CD8-positive, alpha-beta memory T cell (primary cell): ENCODE data around the gene TMEM167B. TPM values are rescaled to one million over a fixed set of nuclear protein-coding genes. Genes with fewer than 3 reads are reported as not detected.

Experiments used
- CTCF ChIA-PET: fragments of 350-600 bp; sonication (Branson Sonifier 250); formaldehyde crosslinking; loops from one replicate; lab custom pipeline; 2021; ENCODE audit warnings: antibody characterized with exemption; lab: Charles Lee
- POLR2A ChIA-PET: fragments of 350-600 bp; sonication (Branson Sonifier 250); formaldehyde crosslinking; loops from one replicate; lab custom pipeline; 2021; ENCODE audit warnings: antibody characterized with exemption; lab: Charles Lee
- DNase-seq, 5 donors: peaks; one replicate each; pipeline versions ENCODE4 v3.0.0 to v3.0.0-alpha.2; 2020 to 2022; ENCODE audit warnings: mixed read lengths in 1 of 5
- H3K27ac ChIP-seq: one replicate; pipeline ENCODE4 v1.7.0; 2013; ENCODE audit warnings: low read depth, mild to moderate bottlenecking, low read length, moderate library complexity
- H3K27me3 ChIP-seq: 2 replicates; pipeline ENCODE4 v1.7.0; 2013; ENCODE audit warnings: low read length, mild to moderate bottlenecking; ENCODE audit not compliant: insufficient read depth, poor library complexity, severe bottlenecking
- H3K36me3 ChIP-seq: 2 replicates; pipeline ENCODE4 v1.7.0; 2013; ENCODE audit warnings: mild to moderate bottlenecking, low read length, moderate library complexity; ENCODE audit not compliant: insufficient read depth
- H3K4me1 ChIP-seq: 2 replicates; pipeline ENCODE4 v1.7.0; 2013; ENCODE audit warnings: mild to moderate bottlenecking, low read length, moderate library complexity; ENCODE audit not compliant: insufficient read depth
- H3K4me3 ChIP-seq: 2 replicates; pipeline ENCODE4 v1.7.0; 2013; ENCODE audit warnings: mild to moderate bottlenecking, low read length
- H3K9me3 ChIP-seq: 2 replicates; pipeline ENCODE4 v1.7.0; 2013; ENCODE audit warnings: mild to moderate bottlenecking, low read length
- H3K27ac Mint-ChIP-seq, 8 donors: one replicate each; pipeline ENCODE4 v1.8.0; 2020 to 2021; ENCODE audit warnings: mixed read lengths in 8 of 8, mild to moderate bottlenecking in 6 of 8, inconsistent platforms in 3 of 8, moderate library complexity in 3 of 8
- H3K27me3 Mint-ChIP-seq, 2 donors: one replicate each; pipeline ENCODE4 v1.8.0; 2020 to 2021; ENCODE audit warnings: mixed read lengths in 2 of 2, mild to moderate bottlenecking in 1 of 2, moderate library complexity in 1 of 2
- H3K36me3 Mint-ChIP-seq, 3 donors: one replicate each; pipeline ENCODE4 v1.8.0; 2020 to 2021; ENCODE audit warnings: mixed read lengths in 3 of 3, inconsistent platforms in 1 of 3, mild to moderate bottlenecking in 1 of 3
- H3K4me1 Mint-ChIP-seq, 3 donors: one replicate each; pipeline ENCODE4 v1.8.0; 2020 to 2021; ENCODE audit warnings: mixed read lengths in 3 of 3, inconsistent platforms in 1 of 3, mild to moderate bottlenecking in 1 of 3
- H3K4me3 Mint-ChIP-seq, 7 donors: one replicate each; pipeline ENCODE4 v1.8.0; 2020 to 2021; ENCODE audit warnings: mixed read lengths in 7 of 7, mild to moderate bottlenecking in 6 of 7, moderate library complexity in 4 of 7, inconsistent platforms in 2 of 7
- H3K9me3 Mint-ChIP-seq, 5 donors: one replicate each; pipeline ENCODE4 v1.8.0; 2020 to 2022; ENCODE audit warnings: mixed read lengths in 5 of 5, mild to moderate bottlenecking in 3 of 5, moderate library complexity in 2 of 5, inconsistent platforms in 1 of 5
- polyA plus RNA-seq: library from polyadenylated mRNA; unstranded; fragments of 300-500 nt; fragmentation: Illumina TruSeq; gene quantifications from one replicate; pipeline ENCODE4 v1.2.3, GENCODE V29; 2021
- total RNA-seq, 2 experiments: library from RNA; stranded (reverse); gene quantifications; one replicate each; pipeline ENCODE4 v1.2.3, GENCODE V29; 2021

The TMEM167B gene
- total and polyA plus RNA-seq, 3 experiments from 2014 or later = 30.3 to 38.2 (median 36.6) TPM

DNA sequence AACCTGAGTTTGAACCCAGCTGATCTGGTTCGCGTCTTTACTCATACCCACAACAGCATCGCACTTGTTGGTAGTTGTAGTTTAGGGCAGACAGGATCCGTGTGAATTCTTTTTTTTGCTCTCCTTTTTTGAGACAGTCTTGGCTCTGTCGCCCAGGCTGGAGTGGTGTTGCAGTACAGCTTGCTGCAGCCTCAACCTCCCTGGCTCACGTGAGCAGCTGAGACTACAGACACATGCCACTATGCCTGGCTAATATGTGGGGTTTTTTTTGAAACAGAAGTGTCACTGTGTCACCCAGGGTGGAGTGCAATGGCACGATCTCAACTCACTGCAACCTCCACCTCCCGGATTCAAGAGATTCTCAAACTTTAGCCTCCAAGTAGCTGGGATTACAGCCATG, 22.7 kb upstream of the TMEM167B start:
- ChIA-PET POLR2A (interaction anchor here (0.6 to 1.2 kb wide), 4 partner anchors 8 to 312 kb away, joined by 3 to 8 read pairs (median 5); partner anchors contain the start of gene TAF13), CTCF (interaction anchor here (1.0 to 1.7 kb wide), 3 partner anchors 8 to 45 kb away, joined by 4 to 8 read pairs (median 4); partner anchors contain the start of gene TAF13)
- Mint-ChIP-seq H3K4me3 (no peak overlapping the region), H3K9me3 (no peaks in the 10 kb centered on the region), H3K4me1 (peaks cover 4 to 25% (median 5%) of the 10 kb centered on the region in 3 donors), H3K36me3 (peaks cover 3 to 52% (median 6%) of the 10 kb centered on the region in 3 donors), H3K27ac (peak overlapping the region in 1 of 8 donors; percentile 47), H3K27me3 (no peaks in the 10 kb centered on the region)
- H3K4me1 ChIP-seq = no peaks in the 10 kb centered on the region
- DNase-seq = no peak
- no peaks in the 10 kb centered on the region for H3K9me3 ChIP-seq
- H3K36me3 ChIP-seq = peaks cover 5% of the 10 kb centered on the region
- no peak overlapping the region for H3K4me3 ChIP-seq
- no peak overlapping the region for H3K27ac ChIP-seq
- H3K27me3 ChIP-seq = no peaks in the 10 kb centered on the region

DNA sequence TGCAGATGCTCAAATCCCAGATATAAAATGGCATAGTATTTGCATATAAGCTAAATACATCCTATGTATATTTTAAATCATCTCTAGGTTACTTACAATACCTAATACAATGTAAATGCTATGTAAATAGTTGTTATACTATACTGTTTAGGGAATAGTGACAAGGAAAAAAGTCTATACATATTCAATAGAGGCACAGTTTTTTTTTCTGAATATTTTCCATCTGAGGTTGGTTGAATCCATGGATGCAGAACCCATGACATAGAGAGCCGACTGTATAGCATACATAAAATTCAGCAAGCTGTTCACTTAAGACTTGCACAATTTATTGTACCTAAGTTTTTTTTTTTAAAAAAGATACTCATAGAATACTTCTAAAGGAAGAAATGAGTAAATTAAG, 21.3 kb upstream of the TMEM167B start:
- H3K4me3 ChIP-seq = no peak overlapping the region
- Mint-ChIP-seq H3K27ac (no peak overlapping the region), H3K36me3 (peaks cover 3 to 50% (median 6%) of the 10 kb centered on the region in 3 donors), H3K9me3 (no peaks in the 10 kb centered on the region), H3K4me1 (peaks cover 7 to 29% (median 8%) of the 10 kb centered on the region in 3 donors), H3K27me3 (no peaks in the 10 kb centered on the region), H3K4me3 (no peak overlapping the region)
- H3K27ac ChIP-seq = no peak overlapping the region
- peaks cover 5% of the 10 kb centered on the region for H3K36me3 ChIP-seq
- H3K4me1 ChIP-seq = no peaks in the 10 kb centered on the region
- no peak for DNase-seq
- H3K9me3 ChIP-seq = no peaks in the 10 kb centered on the region
- ChIA-PET CTCF (interaction anchor here (1.1 kb wide), 1 partner anchor 43 kb away, joined by 4 read pairs; a partner anchor contains a TSS), POLR2A (no interaction called here)
- no peaks in the 10 kb centered on the region for H3K27me3 ChIP-seq

DNA sequence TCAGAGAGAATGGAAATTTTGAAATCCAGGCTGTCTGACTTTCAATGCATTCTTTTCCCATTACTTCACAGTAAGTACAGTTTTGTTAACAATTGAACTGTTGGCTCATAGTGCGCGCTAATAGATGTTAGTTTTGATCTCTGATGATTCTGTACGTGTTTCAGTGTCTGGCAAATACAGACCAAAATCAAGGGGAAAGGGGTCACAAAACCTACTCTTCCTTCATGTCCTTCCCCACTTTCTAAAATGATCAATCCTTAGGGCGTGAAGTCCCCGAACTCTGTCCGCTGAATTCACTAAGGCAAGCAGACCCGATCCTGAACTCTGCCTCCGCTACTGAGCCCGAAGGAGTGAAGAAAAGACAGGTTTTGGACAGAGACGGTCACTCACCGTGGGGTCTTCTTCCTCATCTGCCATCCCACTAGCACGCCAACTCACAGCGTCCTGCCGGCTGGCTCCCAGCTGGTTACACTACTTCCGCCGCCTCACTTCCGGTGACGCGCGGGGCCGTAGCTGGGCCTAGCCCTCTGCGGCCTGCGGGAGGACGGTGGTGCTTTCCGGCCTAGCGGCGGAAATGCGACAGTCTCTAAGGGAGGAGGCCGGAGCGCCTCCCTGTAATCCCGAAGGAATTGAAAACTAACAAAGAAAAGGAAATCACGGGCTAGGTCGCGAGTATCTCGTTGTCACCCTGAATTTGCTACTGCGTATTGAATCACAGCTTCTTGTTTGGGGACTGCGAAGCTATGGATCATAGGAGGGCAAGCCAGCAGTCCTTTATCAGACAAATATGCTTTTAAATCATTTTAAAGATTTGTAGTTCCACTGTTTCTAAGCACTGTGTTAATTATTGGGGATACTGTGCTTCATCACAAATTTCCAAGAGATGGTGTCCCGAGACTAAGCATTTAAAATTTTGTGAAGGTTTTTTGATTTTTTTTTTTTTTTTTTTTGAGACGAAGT, 14.8 kb upstream of the TMEM167B start, which contains the start of gene TAF13:
Gene TAF13 (minus strand): TSS at position 473 of the 960 bp plus-strand sequence. CDS start 56 bp downstream, at position 417.
- no peaks in the 10 kb centered on the region for H3K9me3 Mint-ChIP-seq
- peak within 1 kb of the TSS; percentile 97 to 100 (median 99) for H3K27ac Mint-ChIP-seq
- H3K4me1 ChIP-seq = peaks cover 15% of the 10 kb centered on the region
- no peaks in the 10 kb centered on the region for H3K27me3 Mint-ChIP-seq
- peak within 1 kb of the TSS; percentile 90 for H3K4me3 ChIP-seq
- no peaks in the 10 kb centered on the region for H3K36me3 ChIP-seq
- POLR2A ChIA-PET = interaction anchor here (0.5 to 2.0 kb wide), 10 partner anchors 8 to 383 kb away, joined by 3 to 21 read pairs (median 5); partner anchors contain the start of genes PRPF38B, TMEM167B and WDR47
- CTCF ChIA-PET = interaction anchor here (0.6 to 3.2 kb wide), 11 partner anchors 9 to 279 kb away, joined by 3 to 27 read pairs (median 4); partner anchors contain the start of genes ELAPOR1, TMEM167B and WDR47
- H3K9me3 ChIP-seq = no peaks in the 10 kb centered on the region
- peaks cover 4 to 26% (median 6%) of the 10 kb centered on the region in 3 donors for H3K36me3 Mint-ChIP-seq
- H3K4me3 Mint-ChIP-seq = peak within 1 kb of the TSS; percentile 92 to 100 (median 99)
- H3K4me1 Mint-ChIP-seq = peaks cover 22 to 31% (median 23%) of the 10 kb centered on the region in 3 donors
- peak within 1 kb of the TSS; percentile 87 for H3K27ac ChIP-seq
- DNase-seq = peak; percentile 81 to 92 (median 84)
- no peaks in the 10 kb centered on the region for H3K27me3 ChIP-seq

DNA sequence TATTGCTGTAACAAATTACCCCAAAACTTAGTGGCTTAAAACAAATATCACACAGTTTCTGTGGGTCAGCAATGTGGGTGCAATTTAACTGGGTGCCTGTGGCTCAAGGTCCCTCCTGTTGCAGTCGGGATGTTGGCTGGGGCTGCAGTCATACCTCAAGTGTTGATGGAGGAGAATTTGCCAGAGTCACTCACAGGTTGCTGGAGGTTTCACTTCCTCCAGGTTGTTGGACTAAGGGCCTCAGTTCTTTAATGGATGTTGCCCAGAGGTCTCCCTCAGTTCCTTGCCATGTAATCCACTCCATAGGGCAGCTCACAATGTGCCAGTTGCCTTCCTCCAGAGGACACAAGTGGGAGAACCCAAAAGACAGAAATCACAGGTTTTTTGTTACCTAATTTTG, 12.2 kb upstream of the TMEM167B start:
- Mint-ChIP-seq H3K4me3 (no peak overlapping the region), H3K9me3 (no peaks in the 10 kb centered on the region), H3K27ac (peak overlapping the region in 2 of 8 donors; percentile 17 to 70), H3K27me3 (peaks cover 0 to 2% of the 10 kb centered on the region in 2 donors), H3K36me3 (peaks cover 3 to 16% (median 6%) of the 10 kb centered on the region in 3 donors), H3K4me1 (peaks cover 20 to 22% (median 21%) of the 10 kb centered on the region in 3 donors)
- CTCF ChIA-PET = interaction anchor here (3.2 kb wide), 1 partner anchor 21 kb away, joined by 27 read pairs; no protein-coding TSS in a partner anchor
- no peaks in the 10 kb centered on the region for H3K36me3 ChIP-seq
- H3K4me3 ChIP-seq = no peak overlapping the region
- POLR2A ChIA-PET = interaction anchor here (1.5 kb wide), 1 partner anchor 22 kb away, joined by 4 read pairs; no protein-coding TSS in a partner anchor
- H3K9me3 ChIP-seq = no peaks in the 10 kb centered on the region
- no peak overlapping the region for H3K27ac ChIP-seq
- no peaks in the 10 kb centered on the region for H3K27me3 ChIP-seq
- H3K4me1 ChIP-seq = peaks cover 15% of the 10 kb centered on the region
- no peak for DNase-seq

DNA sequence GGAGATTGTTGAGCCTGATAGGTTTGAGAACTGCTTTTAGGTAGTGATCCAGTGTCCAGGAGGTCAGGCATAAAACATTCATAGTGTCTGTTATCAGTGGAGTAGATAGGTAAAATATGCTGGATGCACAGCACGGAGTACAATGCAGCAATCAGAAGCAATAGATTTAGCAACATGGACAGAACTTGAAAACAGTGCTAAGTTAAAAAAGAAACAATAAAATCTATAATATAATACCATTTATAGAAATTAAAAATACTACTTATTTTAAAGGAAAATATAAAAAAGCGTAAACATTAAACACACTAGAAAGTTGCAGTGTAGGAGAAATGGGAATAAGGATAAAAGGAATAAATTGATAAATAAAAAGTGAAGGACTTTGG, 11.3 kb upstream of the TMEM167B start:
- no peaks in the 10 kb centered on the region for H3K27me3 ChIP-seq
- no peak overlapping the region for H3K27ac ChIP-seq
- H3K9me3 Mint-ChIP-seq = no peaks in the 10 kb centered on the region
- H3K4me1 ChIP-seq = peaks cover 15% of the 10 kb centered on the region
- peaks cover 0 to 2% of the 10 kb centered on the region in 2 donors for H3K27me3 Mint-ChIP-seq
- no peaks in the 10 kb centered on the region for H3K9me3 ChIP-seq
- no peaks in the 10 kb centered on the region for H3K36me3 ChIP-seq
- H3K4me1 Mint-ChIP-seq = peaks cover 19 to 20% (median 20%) of the 10 kb centered on the region in 3 donors
- POLR2A ChIA-PET = no interaction called here
- DNase-seq = no peak
- peaks cover 3 to 15% (median 6%) of the 10 kb centered on the region in 3 donors for H3K36me3 Mint-ChIP-seq
- CTCF ChIA-PET = no interaction called here
- H3K4me3 ChIP-seq = no peak overlapping the region
- H3K4me3 Mint-ChIP-seq = no peak overlapping the region
- H3K27ac Mint-ChIP-seq = no peak overlapping the region

DNA sequence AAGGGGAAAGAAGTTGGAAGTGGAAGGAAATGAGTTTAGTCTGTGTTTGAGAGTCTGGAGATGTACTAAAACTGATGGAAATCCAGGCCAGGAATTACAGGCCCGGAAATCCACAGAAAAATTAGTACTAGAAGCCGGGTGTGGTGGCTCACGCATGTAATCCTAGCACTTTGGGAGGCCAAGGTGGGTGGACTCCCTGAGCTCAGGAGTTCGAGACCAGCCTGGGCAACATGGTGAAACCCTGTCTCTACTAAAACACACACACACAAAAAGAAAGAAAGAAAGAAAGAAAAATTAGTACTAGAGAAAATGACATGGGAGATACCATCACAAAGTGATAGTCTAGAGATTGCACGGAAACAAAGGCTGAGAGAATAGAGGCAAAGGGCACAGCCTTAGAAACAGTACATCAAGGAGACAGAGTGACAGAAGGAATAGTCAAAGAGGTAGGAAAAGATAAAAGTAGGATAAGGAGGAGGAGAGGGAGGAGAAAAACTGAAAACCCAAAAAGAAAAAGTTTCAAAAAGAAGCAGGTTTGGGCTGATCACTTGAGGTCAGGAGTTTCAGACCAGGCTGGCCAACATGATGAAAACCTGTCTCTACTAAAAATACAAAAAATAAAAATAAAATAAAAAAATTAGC, 10.0 kb upstream of the TMEM167B start:
- H3K36me3 Mint-ChIP-seq = peaks cover 1 to 6% (median 5%) of the 10 kb centered on the region in 3 donors
- peak overlapping the region in 2 of 8 donors; percentile 11 to 63 for H3K27ac Mint-ChIP-seq
- Histone ChIP-seq H3K9me3 (no peaks in the 10 kb centered on the region), H3K4me1 (peaks cover 7% of the 10 kb centered on the region), H3K36me3 (no peaks in the 10 kb centered on the region), H3K4me3 (no peak overlapping the region), H3K27ac (no peak overlapping the region), H3K27me3 (no peaks in the 10 kb centered on the region)
- H3K4me3 Mint-ChIP-seq = peak overlapping the region in 1 of 7 donors; percentile 27
- CTCF ChIA-PET = interaction anchor here (1.4 to 5.0 kb wide), 2 partner anchors 19 to 20 kb away, joined by 4 to 23 read pairs; no protein-coding TSS in a partner anchor
- peaks cover 7 to 8% (median 7%) of the 10 kb centered on the region in 3 donors for H3K4me1 Mint-ChIP-seq
- H3K9me3 Mint-ChIP-seq = no peaks in the 10 kb centered on the region
- peaks cover 0 to 3% of the 10 kb centered on the region in 2 donors for H3K27me3 Mint-ChIP-seq
- POLR2A ChIA-PET = no interaction called here
- no peak for DNase-seq

DNA sequence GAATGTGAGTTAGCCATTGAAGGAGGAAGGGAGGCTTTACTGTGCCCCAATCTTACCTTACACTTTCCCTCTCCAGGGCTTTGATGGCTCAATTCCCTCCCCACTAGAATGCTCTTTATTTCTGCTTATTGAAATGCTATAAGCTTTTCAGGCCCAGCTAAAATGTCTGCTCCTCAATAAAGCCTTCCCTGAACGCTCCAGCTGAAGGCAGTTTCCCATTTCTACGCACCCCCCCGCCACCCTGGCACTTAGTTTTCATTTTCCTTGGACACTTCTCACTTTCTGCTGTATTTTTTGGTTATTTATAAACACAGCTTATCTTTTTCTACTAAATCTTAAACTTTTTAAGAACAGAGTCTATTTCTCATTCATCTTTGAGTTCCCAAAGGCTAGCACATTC, 7.1 kb upstream of the TMEM167B start:
- peaks cover 0 to 5% of the 10 kb centered on the region in 2 donors for H3K27me3 Mint-ChIP-seq
- no peak overlapping the region for H3K27ac ChIP-seq
- ChIA-PET CTCF (interaction anchor here (1.0 to 5.0 kb wide), 2 partner anchors 17 to 29 kb away, joined by 6 to 23 read pairs; a partner anchor contains a TSS), POLR2A (no interaction called here)
- H3K9me3 ChIP-seq = no peaks in the 10 kb centered on the region
- peaks cover 0 to 1% (median 0%) of the 10 kb centered on the region in 3 donors for H3K36me3 Mint-ChIP-seq
- H3K27ac Mint-ChIP-seq = no peak overlapping the region
- H3K9me3 Mint-ChIP-seq = no peaks in the 10 kb centered on the region
- H3K4me1 ChIP-seq = no peaks in the 10 kb centered on the region
- H3K4me3 ChIP-seq = no peak overlapping the region
- no peaks in the 10 kb centered on the region for H3K27me3 ChIP-seq
- no peaks in the 10 kb centered on the region for H3K4me1 Mint-ChIP-seq
- no peak overlapping the region for H3K4me3 Mint-ChIP-seq
- no peaks in the 10 kb centered on the region for H3K36me3 ChIP-seq
- DNase-seq = no peak
